ENCODE results near the gene N4BP2. TPM values are rescaled to one million over a fixed set of nuclear protein-coding genes. Genes with fewer than 3 reads are reported as not detected.
A peak's percentile ranks its signal among the peaks of the same experiment; 100 is the strongest.

N4BP2 gene
- polyA plus RNA-seq, 1 of the 3 experiments (the other 2 are of a cell fraction) = 1.2 TPM

GRCh38 chr4:40121515-40121914, 64.9 kb downstream of the N4BP2 start (continued):
- no peak for TF ChIP-seq IRF3 (IDR thresholded peaks at IDR 0.05; ENCODE audit: low read depth, low read length)
- TF ChIP-seq MXI1 (IDR thresholded peaks at IDR 0.05; ENCODE audit: low read depth, low read length) = no peak
- no peak for TF ChIP-seq RCOR1 (IDR thresholded peaks at IDR 0.05; ENCODE audit: low read length)
- TF ChIP-seq, protein P1, sequence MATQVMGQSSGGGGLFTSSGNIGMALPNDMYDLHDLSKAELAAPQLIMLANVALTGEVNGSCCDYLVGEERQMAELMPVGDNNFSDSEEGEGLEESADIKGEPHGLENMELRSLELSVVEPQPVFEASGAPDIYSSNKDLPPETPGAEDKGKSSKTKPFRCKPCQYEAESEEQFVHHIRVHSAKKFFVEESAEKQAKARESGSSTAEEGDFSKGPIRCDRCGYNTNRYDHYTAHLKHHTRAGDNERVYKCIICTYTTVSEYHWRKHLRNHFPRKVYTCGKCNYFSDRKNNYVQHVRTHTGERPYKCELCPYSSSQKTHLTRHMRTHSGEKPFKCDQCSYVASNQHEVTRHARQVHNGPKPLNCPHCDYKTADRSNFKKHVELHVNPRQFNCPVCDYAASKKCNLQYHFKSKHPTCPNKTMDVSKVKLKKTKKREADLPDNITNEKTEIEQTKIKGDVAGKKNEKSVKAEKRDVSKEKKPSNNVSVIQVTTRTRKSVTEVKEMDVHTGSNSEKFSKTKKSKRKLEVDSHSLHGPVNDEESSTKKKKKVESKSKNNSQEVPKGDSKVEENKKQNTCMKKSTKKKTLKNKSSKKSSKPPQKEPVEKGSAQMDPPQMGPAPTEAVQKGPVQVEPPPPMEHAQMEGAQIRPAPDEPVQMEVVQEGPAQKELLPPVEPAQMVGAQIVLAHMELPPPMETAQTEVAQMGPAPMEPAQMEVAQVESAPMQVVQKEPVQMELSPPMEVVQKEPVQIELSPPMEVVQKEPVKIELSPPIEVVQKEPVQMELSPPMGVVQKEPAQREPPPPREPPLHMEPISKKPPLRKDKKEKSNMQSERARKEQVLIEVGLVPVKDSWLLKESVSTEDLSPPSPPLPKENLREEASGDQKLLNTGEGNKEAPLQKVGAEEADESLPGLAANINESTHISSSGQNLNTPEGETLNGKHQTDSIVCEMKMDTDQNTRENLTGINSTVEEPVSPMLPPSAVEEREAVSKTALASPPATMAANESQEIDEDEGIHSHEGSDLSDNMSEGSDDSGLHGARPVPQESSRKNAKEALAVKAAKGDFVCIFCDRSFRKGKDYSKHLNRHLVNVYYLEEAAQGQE (IDR thresholded peaks at IDR 0.05; ENCODE audit: low read depth, low read length) = no peak
- TF ChIP-seq TAF1 (IDR thresholded peaks at IDR 0.05; ENCODE audit: borderline replicate concordance, low read depth, low read length) = no peak
- TF ChIP-seq CHD2 (IDR thresholded peaks at IDR 0.05; ENCODE audit: low read length, partially characterized antibody) = no peak
- no peak for TF ChIP-seq USF1 (IDR thresholded peaks at IDR 0.05; ENCODE audit: borderline replicate concordance, low read depth)
- TF ChIP-seq RFX5 (IDR thresholded peaks at IDR 0.05; ENCODE audit: low read length) = no peak
- TF ChIP-seq FOSL2 (IDR thresholded peaks at IDR 0.05; ENCODE audit: borderline replicate concordance, low read depth) = peak; percentile 77
- no peak for TF ChIP-seq MAX (IDR thresholded peaks at IDR 0.05; ENCODE audit: low read depth)
- TF ChIP-seq GATA2 (CRISPR knock-in tag; IDR thresholded peaks at IDR 0.05) = no peak
- TF ChIP-seq POLR2AphosphoS5 (IDR thresholded peaks at IDR 0.05; ENCODE audit: low read depth, low read length) = no peak
- TF ChIP-seq JUND (IDR thresholded peaks at IDR 0.05) = peak; percentile 80
- no peak for TF ChIP-seq FOXM1 (IDR thresholded peaks at IDR 0.05; ENCODE audit: low read depth)
- TF ChIP-seq NFIC (IDR thresholded peaks at IDR 0.05; ENCODE audit: borderline replicate concordance) = peak; percentile 37; the same call in 1 of the 2 replicates
- TF ChIP-seq RAD21 (IDR thresholded peaks at IDR 0.05; ENCODE audit: low read length) = no peak
- no peak for TF ChIP-seq YY1 (IDR thresholded peaks at IDR 0.05; ENCODE audit: low read depth)
- TF ChIP-seq SIN3A (IDR thresholded peaks at IDR 0.05; ENCODE audit: borderline replicate concordance, low read depth, low read length) = peak; percentile 67; the same call in 1 of the 2 replicates
- peak in 1 of 2 experiments; percentile 59; a peak in 1 of 4 replicates for TF ChIP-seq EP300 (IDR thresholded peaks at IDR 0.05; ENCODE audit: borderline replicate concordance in 1 of 2, low read depth in 1 of 2, low read length in 1 of 2)
- TF ChIP-seq EZH2phosphoT487 (IDR thresholded peaks at IDR 0.05; ENCODE audit: borderline replicate concordance, low read depth) = no peak
- TF ChIP-seq NRF1 (IDR thresholded peaks at IDR 0.05; ENCODE audit: low read depth, low read length) = no peak
- no peak for TF ChIP-seq CTCF (IDR thresholded peaks at IDR 0.05)
- TF ChIP-seq, protein P2, sequence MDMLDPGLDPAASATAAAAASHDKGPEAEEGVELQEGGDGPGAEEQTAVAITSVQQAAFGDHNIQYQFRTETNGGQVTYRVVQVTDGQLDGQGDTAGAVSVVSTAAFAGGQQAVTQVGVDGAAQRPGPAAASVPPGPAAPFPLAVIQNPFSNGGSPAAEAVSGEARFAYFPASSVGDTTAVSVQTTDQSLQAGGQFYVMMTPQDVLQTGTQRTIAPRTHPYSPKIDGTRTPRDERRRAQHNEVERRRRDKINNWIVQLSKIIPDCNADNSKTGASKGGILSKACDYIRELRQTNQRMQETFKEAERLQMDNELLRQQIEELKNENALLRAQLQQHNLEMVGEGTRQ (IDR thresholded peaks at IDR 0.05; ENCODE audit: borderline replicate concordance, low read depth, low read length) = no peak

All from SK-N-SH (cell line).